Measurements from ENCODE around the gene IL21R. TPM values are rescaled to one million over a fixed set of nuclear protein-coding genes. Genes with fewer than 3 reads are reported as not detected.
A peak's percentile ranks its signal among the peaks of the same experiment; 100 is the strongest.
"Not testable (repeated sequence)": the region's sequence is repeated elsewhere in the genome, so short reads cannot be mapped to it uniquely, and the experiment has no call there.

The IL21R gene
- total and polyA plus RNA-seq, 5 donors = 0.34 to 1.4 (median 0.81) TPM

GRCh38 chr16:27429330-27429871, 27.4 kb downstream of the IL21R start:
- peak in 1 of 3 donors; percentile 6 for DNase-seq
- H3K27ac ChIP-seq (ENCODE audit: low read length) = no peak overlapping the region
- WGBS = 88% methylated on average over 11 of the region's 11 CpGs
- H3K27me3 ChIP-seq (ENCODE audit: control insufficient read depth, insufficient read depth) = no peaks in the 10 kb centered on the region
- H3K4me1 ChIP-seq (ENCODE audit: control insufficient read depth, insufficient read depth, low read length) = no peaks in the 10 kb centered on the region
- no peaks in the 10 kb centered on the region for H3K9me3 ChIP-seq (ENCODE audit: control insufficient read depth, low read length)
- no peak overlapping the region for H3K4me3 ChIP-seq (ENCODE audit: low read length)
- ATAC-seq = no peak
- intact Hi-C loops (cut with DNase I) = no loop called here

DNA sequence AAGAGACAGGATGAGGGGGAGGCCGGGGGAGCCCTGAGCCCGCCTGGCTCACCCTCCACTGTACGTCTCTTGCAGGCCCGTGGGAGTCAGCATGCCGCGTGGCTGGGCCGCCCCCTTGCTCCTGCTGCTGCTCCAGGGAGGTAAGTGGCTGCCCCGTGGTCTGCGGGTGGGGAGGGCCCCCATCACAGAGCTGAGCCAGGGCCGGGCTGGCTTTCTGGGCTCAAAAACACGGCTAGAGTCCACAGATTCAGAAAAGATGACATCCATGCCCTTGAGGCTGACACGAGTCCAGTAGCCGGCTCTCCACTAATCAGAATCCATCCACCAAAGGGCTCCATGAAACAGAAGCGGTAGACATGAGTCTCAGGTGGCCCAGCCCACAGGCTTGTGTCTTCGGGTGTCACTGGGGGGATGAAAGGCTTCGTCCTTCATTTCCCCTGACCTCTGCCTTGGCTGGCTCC, 28.0 kb downstream of the IL21R start:
- Histone ChIP-seq H3K27me3 (ENCODE audit: control insufficient read depth, insufficient read depth) (no peaks in the 10 kb centered on the region), H3K4me3 (ENCODE audit: low read length) (no peak overlapping the region), H3K9me3 (ENCODE audit: control insufficient read depth, low read length) (no peaks in the 10 kb centered on the region), H3K4me1 (ENCODE audit: control insufficient read depth, insufficient read depth, low read length) (no peaks in the 10 kb centered on the region), H3K27ac (ENCODE audit: low read length) (no peak overlapping the region)
- DNase-seq = no peak
- intact Hi-C loops (cut with DNase I) = no loop called here
- no peak for ATAC-seq
- 62% methylated on average over 16 of the region's 16 CpGs for WGBS

DNA sequence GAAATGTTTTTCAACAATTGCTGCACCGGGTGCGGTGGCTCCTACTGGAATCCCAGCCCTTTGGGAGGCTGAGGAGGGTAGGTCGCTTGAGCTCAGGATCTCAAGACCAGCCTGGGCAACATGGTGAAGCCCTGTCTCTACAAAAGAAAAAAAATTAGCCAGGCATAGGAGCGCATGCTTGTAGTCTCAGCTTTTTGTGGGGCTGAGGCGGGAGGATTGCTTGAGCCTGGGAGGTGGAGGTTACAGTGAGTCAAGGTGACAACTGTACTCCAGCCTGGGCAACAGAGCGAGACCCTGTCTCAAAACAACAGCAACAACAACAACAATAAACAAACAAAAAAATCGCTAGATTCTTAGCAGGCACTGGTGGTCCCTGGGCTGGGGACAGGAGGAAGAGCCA, 28.5 kb downstream of the IL21R start:
- WGBS = 90% methylated on average over 7 of the region's 7 CpGs
- Histone ChIP-seq H3K4me3 (ENCODE audit: low read length) (no peak overlapping the region), H3K27ac (ENCODE audit: low read length) (no peak overlapping the region), H3K9me3 (ENCODE audit: control insufficient read depth, low read length) (no peaks in the 10 kb centered on the region), H3K27me3 (ENCODE audit: control insufficient read depth, insufficient read depth) (no peaks in the 10 kb centered on the region), H3K4me1 (ENCODE audit: control insufficient read depth, insufficient read depth, low read length) (no peaks in the 10 kb centered on the region)
- intact Hi-C loops (cut with DNase I) = no loop called here
- no peak for DNase-seq
- no peak for ATAC-seq

DNA sequence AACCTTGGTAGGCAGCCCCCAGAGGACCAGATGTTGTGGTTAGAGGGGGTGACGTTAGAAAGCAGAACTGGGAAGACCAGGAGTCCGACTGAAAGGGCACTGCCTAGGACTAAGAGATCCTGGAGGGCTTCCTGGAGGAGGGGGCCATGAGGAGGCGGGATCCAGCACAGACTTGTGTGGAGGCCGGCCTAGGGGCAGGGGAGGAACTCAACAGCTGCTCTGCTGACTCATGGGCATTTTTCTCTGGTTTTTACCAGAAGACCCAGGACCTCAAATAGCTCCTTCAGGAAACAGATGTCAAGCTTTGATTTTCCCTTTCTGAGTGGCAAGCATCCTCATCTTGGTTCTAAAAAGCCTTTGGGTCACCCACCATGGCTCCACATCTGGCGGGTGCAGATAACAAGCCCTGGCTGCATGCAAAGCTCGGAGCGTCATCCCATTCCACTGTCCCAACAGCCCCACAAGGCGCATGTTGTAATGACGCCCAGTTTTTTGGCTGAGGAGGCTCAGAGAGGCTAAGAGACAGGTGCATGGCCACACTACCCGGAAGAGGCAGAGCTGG, 29.0 kb downstream of the IL21R start:
- no peaks in the 10 kb centered on the region for H3K4me1 ChIP-seq (ENCODE audit: control insufficient read depth, insufficient read depth, low read length)
- H3K27me3 ChIP-seq (ENCODE audit: control insufficient read depth, insufficient read depth) = no peaks in the 10 kb centered on the region
- H3K27ac ChIP-seq (ENCODE audit: low read length) = no peak overlapping the region
- DNase-seq (no peak), ATAC-seq (no peak)
- intact Hi-C loops (cut with DNase I) = no loop called here
- H3K9me3 ChIP-seq (ENCODE audit: control insufficient read depth, low read length) = no peaks in the 10 kb centered on the region
- H3K4me3 ChIP-seq (ENCODE audit: low read length) = no peak overlapping the region
- 79% methylated on average over 10 of the region's 10 CpGs for WGBS

GRCh38 chr16:27431773-27432532, 30.0 kb downstream of the IL21R start:
- no peak overlapping the region for H3K27ac ChIP-seq (ENCODE audit: low read length)
- H3K27me3 ChIP-seq (ENCODE audit: control insufficient read depth, insufficient read depth) = no peaks in the 10 kb centered on the region
- H3K9me3 ChIP-seq (ENCODE audit: control insufficient read depth, low read length) = no peaks in the 10 kb centered on the region
- H3K4me1 ChIP-seq (ENCODE audit: control insufficient read depth, insufficient read depth, low read length) = no peaks in the 10 kb centered on the region
- ATAC-seq = no peak
- intact Hi-C loops (cut with DNase I) = no loop called here
- no peak overlapping the region for H3K4me3 ChIP-seq (ENCODE audit: low read length)
- 76% methylated on average over 15 of the region's 15 CpGs for WGBS
- DNase-seq = no peak

GRCh38 chr16:27432558-27432957, 30.6 kb downstream of the IL21R start:
- no peak for ATAC-seq
- H3K27me3 ChIP-seq (ENCODE audit: control insufficient read depth, insufficient read depth) = no peaks in the 10 kb centered on the region
- 46% methylated on average over 6 of the region's 6 CpGs for WGBS
- no peaks in the 10 kb centered on the region for H3K9me3 ChIP-seq (ENCODE audit: control insufficient read depth, low read length)
- H3K4me3 ChIP-seq (ENCODE audit: low read length) = no peak overlapping the region
- DNase-seq = no peak
- no peak overlapping the region for H3K27ac ChIP-seq (ENCODE audit: low read length)
- H3K4me1 ChIP-seq (ENCODE audit: control insufficient read depth, insufficient read depth, low read length) = no peaks in the 10 kb centered on the region
- intact Hi-C loops (cut with DNase I) = no loop called here

DNA sequence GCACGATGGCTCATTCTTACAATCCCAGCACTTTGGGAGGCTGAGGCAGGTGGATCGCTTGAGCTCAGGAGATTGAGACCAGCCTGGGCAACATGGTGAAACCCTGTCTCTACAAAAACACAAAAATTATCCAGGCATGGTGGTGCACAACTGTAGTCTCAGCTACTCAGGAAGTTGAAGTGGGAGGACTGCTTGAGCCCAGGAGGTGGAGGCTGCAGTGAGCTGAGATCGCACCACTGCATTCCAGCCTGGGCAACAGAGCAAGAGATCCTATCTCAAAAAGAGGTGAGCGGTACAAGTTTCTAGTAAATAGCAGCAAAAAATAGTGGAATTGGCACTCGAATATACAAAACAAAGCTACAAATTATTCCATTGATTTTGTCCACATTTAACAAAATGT, 31.2 kb downstream of the IL21R start:
- H3K9me3 ChIP-seq (ENCODE audit: control insufficient read depth, low read length); H3K27ac ChIP-seq (ENCODE audit: low read length); H3K4me1 ChIP-seq (ENCODE audit: control insufficient read depth, insufficient read depth, low read length); H3K4me3 ChIP-seq (ENCODE audit: low read length); ATAC-seq; intact Hi-C loops (cut with DNase I); H3K27me3 ChIP-seq (ENCODE audit: control insufficient read depth, insufficient read depth): not testable (repeated sequence)
- peak in 1 of 3 donors; percentile 3 for DNase-seq
- WGBS = 74% methylated on average over 5 of the region's 5 CpGs

GRCh38 chr16:27433636-27434035, 31.7 kb downstream of the IL21R start:
- no peaks in the 10 kb centered on the region for H3K4me1 ChIP-seq (ENCODE audit: control insufficient read depth, insufficient read depth, low read length)
- intact Hi-C loops (cut with DNase I) = no loop called here
- ATAC-seq (no peak), DNase-seq (peak in 1 of 3 donors; percentile 7)
- no peak overlapping the region for H3K27ac ChIP-seq (ENCODE audit: low read length)
- H3K4me3 ChIP-seq (ENCODE audit: low read length) = no peak overlapping the region
- 64% methylated on average over 8 of the region's 8 CpGs for WGBS
- no peaks in the 10 kb centered on the region for H3K9me3 ChIP-seq (ENCODE audit: control insufficient read depth, low read length)
- H3K27me3 ChIP-seq (ENCODE audit: control insufficient read depth, insufficient read depth) = no peaks in the 10 kb centered on the region

DNA sequence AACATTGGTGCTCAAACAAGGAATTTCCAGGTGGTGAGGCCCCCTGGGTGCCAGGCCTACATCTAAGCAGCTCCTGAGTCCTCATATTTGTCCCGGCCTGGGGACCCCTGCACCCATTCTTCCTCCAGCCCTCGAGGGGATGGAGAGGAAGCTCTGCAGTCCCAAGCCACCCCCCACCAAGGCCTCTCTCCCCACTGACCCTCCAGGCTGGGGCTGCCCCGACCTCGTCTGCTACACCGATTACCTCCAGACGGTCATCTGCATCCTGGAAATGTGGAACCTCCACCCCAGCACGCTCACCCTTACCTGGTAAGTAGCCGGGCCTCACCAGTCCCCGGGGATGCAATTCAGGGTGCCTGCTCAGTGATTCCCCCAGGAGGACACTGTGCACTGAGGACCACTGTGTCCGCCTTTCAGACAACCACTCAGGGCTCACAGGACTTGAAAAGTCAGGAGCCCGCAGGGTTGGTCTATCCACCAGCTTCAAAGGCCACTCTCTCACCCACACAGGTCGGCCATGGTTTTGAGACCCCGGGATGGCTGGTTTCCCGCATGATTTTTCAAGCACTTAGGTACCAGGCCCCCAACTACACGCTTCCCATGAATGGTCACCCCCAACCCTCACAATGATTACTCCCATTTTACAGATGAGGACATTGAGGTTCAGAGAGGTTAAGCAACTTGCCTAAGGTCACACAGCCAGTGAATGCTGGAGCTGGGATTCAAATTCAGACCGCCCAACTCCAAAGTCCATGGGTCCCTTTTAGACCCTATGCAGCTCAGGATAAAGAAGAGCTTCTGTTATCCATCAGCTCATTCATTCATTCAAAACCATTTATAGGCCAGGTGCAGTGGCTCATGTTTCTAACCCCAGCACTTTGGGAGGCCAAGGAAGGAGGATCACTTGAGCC, 32.4 kb downstream of the IL21R start:
- Histone ChIP-seq H3K4me1 (ENCODE audit: control insufficient read depth, insufficient read depth, low read length) (no peaks in the 10 kb centered on the region), H3K9me3 (ENCODE audit: control insufficient read depth, low read length) (no peaks in the 10 kb centered on the region), H3K27ac (ENCODE audit: low read length) (no peak overlapping the region), H3K27me3 (ENCODE audit: control insufficient read depth, insufficient read depth) (no peaks in the 10 kb centered on the region), H3K4me3 (ENCODE audit: low read length) (no peak overlapping the region)
- peak in 1 of 3 donors; percentile 24 for DNase-seq
- WGBS = 91% methylated on average over 16 of the region's 16 CpGs
- ATAC-seq = no peak
- intact Hi-C loops (cut with DNase I) = no loop called here

GRCh38 chr16:27435146-27435545, 33.2 kb downstream of the IL21R start:
- H3K27ac ChIP-seq (ENCODE audit: low read length); ATAC-seq; H3K4me1 ChIP-seq (ENCODE audit: control insufficient read depth, insufficient read depth, low read length); intact Hi-C loops (cut with DNase I); H3K27me3 ChIP-seq (ENCODE audit: control insufficient read depth, insufficient read depth); H3K4me3 ChIP-seq (ENCODE audit: low read length); H3K9me3 ChIP-seq (ENCODE audit: control insufficient read depth, low read length): not testable (repeated sequence)
- peak in 1 of 3 donors; percentile 7 for DNase-seq
- 93% methylated on average over 5 of the region's 5 CpGs for WGBS

DNA sequence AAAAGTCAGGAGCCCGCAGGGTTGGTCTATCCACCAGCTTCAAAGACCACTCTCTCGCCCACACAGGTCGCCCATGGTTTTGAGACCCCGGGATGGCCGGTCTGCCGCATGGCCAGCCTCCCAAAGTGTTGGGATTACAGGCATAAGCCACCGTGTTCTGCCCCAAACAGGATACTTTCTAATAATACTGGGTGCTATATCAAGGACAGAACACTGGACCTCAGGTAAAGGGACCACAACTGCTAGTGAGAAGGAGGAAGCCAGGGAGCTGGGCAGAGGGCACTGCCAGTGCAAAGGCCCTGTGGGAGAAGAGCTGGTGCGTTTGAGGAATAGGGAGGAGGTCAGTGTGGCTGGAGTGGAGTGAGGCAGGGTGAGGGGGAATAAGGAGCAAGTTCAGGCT, 34.1 kb downstream of the IL21R start:
- peak in 1 of 3 donors; percentile 17 for DNase-seq
- Histone ChIP-seq H3K4me1 (ENCODE audit: control insufficient read depth, insufficient read depth, low read length) (no peaks in the 10 kb centered on the region), H3K9me3 (ENCODE audit: control insufficient read depth, low read length) (no peaks in the 10 kb centered on the region), H3K27ac (ENCODE audit: low read length) (no peak overlapping the region), H3K4me3 (ENCODE audit: low read length) (no peak overlapping the region), H3K27me3 (ENCODE audit: control insufficient read depth, insufficient read depth) (no peaks in the 10 kb centered on the region)
- intact Hi-C loops (cut with DNase I) = no loop called here
- ATAC-seq = no peak
- WGBS = 91% methylated on average over 8 of the region's 8 CpGs

All from right cardiac atrium (tissue), 5 donors.